ENCODE results near the gene SGCB.

DNA sequence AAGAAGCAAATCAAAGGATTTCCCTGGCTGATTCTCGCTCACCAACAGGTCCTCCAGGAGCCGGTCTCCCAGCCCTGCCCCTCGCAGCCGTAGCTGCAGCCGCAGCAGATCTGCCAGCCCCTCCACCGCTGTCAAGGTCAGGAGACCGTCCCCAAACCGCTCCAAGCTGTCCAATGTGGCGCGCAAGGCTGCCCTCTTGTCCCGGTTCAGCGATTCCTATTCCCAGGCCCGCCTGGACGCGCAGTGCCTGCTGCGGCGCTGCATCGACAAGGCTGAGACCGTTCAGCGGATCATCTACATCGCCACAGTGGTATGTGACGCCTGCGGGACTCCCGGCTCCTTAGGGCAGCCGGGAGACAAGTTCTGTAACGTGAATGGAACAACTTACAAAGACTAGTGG, 38.6 kb upstream of the SGCB start:
- TF ChIP-seq TOX (CRISPR knock-in tag; IDR thresholded peaks at IDR 0.05; ENCODE audit: borderline replicate concordance) (no peak), ZNF565 (CRISPR knock-in tag; conservative IDR thresholded peaks at IDR 0.05; ENCODE audit: low read depth) (no peak), GLIS3 (CRISPR knock-in tag; IDR thresholded peaks at IDR 0.05) (no peak), TCF4 (CRISPR knock-in tag; IDR thresholded peaks at IDR 0.05; ENCODE audit: borderline replicate concordance) (no peak), ISL1 (CRISPR knock-in tag; IDR thresholded peaks at IDR 0.05) (no peak), ZC3H10 (CRISPR knock-in tag; IDR thresholded peaks at IDR 0.05) (no peak), RARB (CRISPR knock-in tag; IDR thresholded peaks at IDR 0.05) (no peak), ZNF70 (CRISPR knock-in tag; IDR thresholded peaks at IDR 0.05) (no peak)
- TF ChIP-seq, protein P1, sequence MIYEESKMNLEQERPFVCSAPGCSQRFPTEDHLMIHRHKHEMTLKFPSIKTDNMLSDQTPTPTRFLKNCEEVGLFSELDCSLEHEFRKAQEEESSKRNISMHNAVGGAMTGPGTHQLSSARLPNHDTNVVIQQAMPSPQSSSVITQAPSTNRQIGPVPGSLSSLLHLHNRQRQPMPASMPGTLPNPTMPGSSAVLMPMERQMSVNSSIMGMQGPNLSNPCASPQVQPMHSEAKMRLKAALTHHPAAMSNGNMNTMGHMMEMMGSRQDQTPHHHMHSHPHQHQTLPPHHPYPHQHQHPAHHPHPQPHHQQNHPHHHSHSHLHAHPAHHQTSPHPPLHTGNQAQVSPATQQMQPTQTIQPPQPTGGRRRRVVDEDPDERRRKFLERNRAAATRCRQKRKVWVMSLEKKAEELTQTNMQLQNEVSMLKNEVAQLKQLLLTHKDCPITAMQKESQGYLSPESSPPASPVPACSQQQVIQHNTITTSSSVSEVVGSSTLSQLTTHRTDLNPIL (CRISPR knock-in tag; IDR thresholded peaks at IDR 0.05; ENCODE audit: low read depth) = no peak
- TF ChIP-seq, protein P2, sequence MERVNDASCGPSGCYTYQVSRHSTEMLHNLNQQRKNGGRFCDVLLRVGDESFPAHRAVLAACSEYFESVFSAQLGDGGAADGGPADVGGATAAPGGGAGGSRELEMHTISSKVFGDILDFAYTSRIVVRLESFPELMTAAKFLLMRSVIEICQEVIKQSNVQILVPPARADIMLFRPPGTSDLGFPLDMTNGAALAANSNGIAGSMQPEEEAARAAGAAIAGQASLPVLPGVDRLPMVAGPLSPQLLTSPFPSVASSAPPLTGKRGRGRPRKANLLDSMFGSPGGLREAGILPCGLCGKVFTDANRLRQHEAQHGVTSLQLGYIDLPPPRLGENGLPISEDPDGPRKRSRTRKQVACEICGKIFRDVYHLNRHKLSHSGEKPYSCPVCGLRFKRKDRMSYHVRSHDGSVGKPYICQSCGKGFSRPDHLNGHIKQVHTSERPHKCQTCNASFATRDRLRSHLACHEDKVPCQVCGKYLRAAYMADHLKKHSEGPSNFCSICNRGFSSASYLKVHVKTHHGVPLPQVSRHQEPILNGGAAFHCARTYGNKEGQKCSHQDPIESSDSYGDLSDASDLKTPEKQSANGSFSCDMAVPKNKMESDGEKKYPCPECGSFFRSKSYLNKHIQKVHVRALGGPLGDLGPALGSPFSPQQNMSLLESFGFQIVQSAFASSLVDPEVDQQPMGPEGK (CRISPR knock-in tag; IDR thresholded peaks at IDR 0.05; ENCODE audit: borderline replicate concordance) = no peak
- TF ChIP-seq, protein P3, sequence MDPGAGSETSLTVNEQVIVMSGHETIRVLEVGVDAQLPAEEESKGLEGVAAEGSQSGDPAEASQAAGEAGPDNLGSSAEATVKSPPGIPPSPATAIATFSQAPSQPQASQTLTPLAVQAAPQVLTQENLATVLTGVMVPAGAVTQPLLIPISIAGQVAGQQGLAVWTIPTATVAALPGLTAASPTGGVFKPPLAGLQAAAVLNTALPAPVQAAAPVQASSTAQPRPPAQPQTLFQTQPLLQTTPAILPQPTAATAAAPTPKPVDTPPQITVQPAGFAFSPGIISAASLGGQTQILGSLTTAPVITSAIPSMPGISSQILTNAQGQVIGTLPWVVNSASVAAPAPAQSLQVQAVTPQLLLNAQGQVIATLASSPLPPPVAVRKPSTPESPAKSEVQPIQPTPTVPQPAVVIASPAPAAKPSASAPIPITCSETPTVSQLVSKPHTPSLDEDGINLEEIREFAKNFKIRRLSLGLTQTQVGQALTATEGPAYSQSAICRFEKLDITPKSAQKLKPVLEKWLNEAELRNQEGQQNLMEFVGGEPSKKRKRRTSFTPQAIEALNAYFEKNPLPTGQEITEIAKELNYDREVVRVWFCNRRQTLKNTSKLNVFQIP (CRISPR knock-in tag; IDR thresholded peaks at IDR 0.05; ENCODE audit: borderline replicate concordance, low read depth) = no peak
- TF ChIP-seq, protein P4, sequence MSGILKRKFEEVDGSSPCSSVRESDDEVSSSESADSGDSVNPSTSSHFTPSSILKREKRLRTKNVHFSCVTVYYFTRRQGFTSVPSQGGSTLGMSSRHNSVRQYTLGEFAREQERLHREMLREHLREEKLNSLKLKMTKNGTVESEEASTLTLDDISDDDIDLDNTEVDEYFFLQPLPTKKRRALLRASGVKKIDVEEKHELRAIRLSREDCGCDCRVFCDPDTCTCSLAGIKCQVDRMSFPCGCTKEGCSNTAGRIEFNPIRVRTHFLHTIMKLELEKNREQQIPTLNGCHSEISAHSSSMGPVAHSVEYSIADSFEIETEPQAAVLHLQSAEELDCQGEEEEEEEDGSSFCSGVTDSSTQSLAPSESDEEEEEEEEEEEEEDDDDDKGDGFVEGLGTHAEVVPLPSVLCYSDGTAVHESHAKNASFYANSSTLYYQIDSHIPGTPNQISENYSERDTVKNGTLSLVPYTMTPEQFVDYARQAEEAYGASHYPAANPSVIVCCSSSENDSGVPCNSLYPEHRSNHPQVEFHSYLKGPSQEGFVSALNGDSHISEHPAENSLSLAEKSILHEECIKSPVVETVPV (CRISPR knock-in tag; IDR thresholded peaks at IDR 0.05) = no peak
